Neural cell (in vitro differentiated cells): ENCODE results near the gene FAM76A. TPM values are rescaled to one million over a fixed set of nuclear protein-coding genes. Genes with fewer than 3 reads are reported as not detected.

ENCODE experiments used
- H2AFZ ChIP-seq: fragments of 200-600, 300-800 bp; sonication (generic), shearing (Covaris generic); 2 replicates; pipeline ENCODE4 v1.6.0; 2014; ENCODE audit warnings: low read depth, mild to moderate bottlenecking, antibody characterized with exemption, low read length, moderate library complexity
- H3F3A ChIP-seq: fragments of 200-600 bp; shearing (Covaris generic); 2 replicates; pipeline ENCODE4 v1.6.1; 2016; ENCODE audit warnings: mild to moderate bottlenecking, moderate library complexity, mixed read lengths, antibody characterized with exemption, low read length; ENCODE audit not compliant: insufficient read depth, poor library complexity, severe bottlenecking
- H3K27ac ChIP-seq: fragments of 200-600, 300-800 bp; sonication (generic), shearing (Covaris generic); 2 replicates; pipeline ENCODE4 v1.5.1; 2014; ENCODE audit warnings: mild to moderate bottlenecking, low read length, moderate library complexity
- H3K27me3 ChIP-seq: fragments of 300-800, 200-600 bp; sonication (generic), shearing (Covaris generic); 2 replicates; pipeline ENCODE4 v1.6.0; 2014; ENCODE audit warnings: mild to moderate bottlenecking, low read depth, low read length, moderate library complexity; ENCODE audit not compliant: insufficient read depth
- H3K36me3 ChIP-seq: fragments of 300-800, 200-600 bp; sonication (generic), shearing (Covaris generic); 2 replicates; pipeline ENCODE4 v1.5.1; 2014; ENCODE audit warnings: mild to moderate bottlenecking, antibody characterized with exemption, low read length, moderate library complexity; ENCODE audit not compliant: insufficient read depth
- H3K4me2 ChIP-seq: fragments of 300-800, 200-600 bp; sonication (generic), shearing (Covaris generic); 2 replicates; pipeline ENCODE4 v1.6.0; 2014; ENCODE audit warnings: mild to moderate bottlenecking, low read length
- H3K4me3 ChIP-seq: fragments of 300-800, 200-600 bp; sonication (generic), shearing (Covaris generic); 2 replicates; pipeline ENCODE4 v1.5.1; 2014; ENCODE audit warnings: mild to moderate bottlenecking, low read length, moderate library complexity
- H3K79me2 ChIP-seq: fragments of 200-600 bp; shearing (Covaris generic); replicated peaks from 2 replicates; pipeline ENCODE4 v1.6.0; 2014; ENCODE audit warnings: mild to moderate bottlenecking, low read length, moderate library complexity; ENCODE audit not compliant: insufficient read depth
- H3K9ac ChIP-seq: fragments of 300-800, 200-600 bp; sonication (generic), shearing (Covaris generic); 2 replicates; pipeline ENCODE4 v1.6.1; 2016; ENCODE audit warnings: mild to moderate bottlenecking, low read length, mixed read lengths
- H3K9me2 ChIP-seq: fragments of 200-600 bp; shearing (Covaris generic); 2 replicates; pipeline ENCODE4 v1.6.1; 2016; ENCODE audit warnings: mild to moderate bottlenecking, low read length, mixed read lengths; ENCODE audit not compliant: insufficient read depth
- H3K9me3 ChIP-seq: fragments of 200-600, 300-800 bp; sonication (generic), shearing (Covaris generic); 2 replicates; pipeline ENCODE4 v1.6.1; 2016; ENCODE audit warnings: mild to moderate bottlenecking, mixed run types, low read length, moderate library complexity, mixed read lengths
- H4K20me1 ChIP-seq: fragments of 200-600 bp; shearing (Covaris generic); 2 replicates; pipeline ENCODE4 v1.6.1; 2016; ENCODE audit warnings: mild to moderate bottlenecking, mixed run types; ENCODE audit not compliant: insufficient read depth
- EP300 ChIP-seq: fragments of 450-650 bp; conservative IDR thresholded peaks from 2 replicates; pipeline ENCODE4 v1.6.1; 2014; ENCODE audit warnings: antibody characterized with exemption, mild to moderate bottlenecking, moderate library complexity; ENCODE audit not compliant: poor library complexity, severe bottlenecking
- EZH2 ChIP-seq: fragments of 200-600, 300-800 bp; shearing (Covaris generic), sonication (generic); IDR thresholded peaks from 2 replicates; pipeline ENCODE4 v1.6.1; 2014; ENCODE audit warnings: antibody characterized with exemption, low read length, borderline replicate concordance, mild to moderate bottlenecking; ENCODE audit not compliant: insufficient read depth, poor library complexity, severe bottlenecking
- MXI1 ChIP-seq: fragments of 450-650 bp; conservative IDR thresholded peaks from 2 replicates; pipeline ENCODE4 v1.6.1; 2014; ENCODE audit warnings: antibody characterized with exemption, mild to moderate bottlenecking; ENCODE audit not compliant: poor library complexity, severe bottlenecking
- POLR2AphosphoS5 ChIP-seq: IDR thresholded peaks from 2 replicates; pipeline ENCODE4 v1.6.1; 2012
- RAD21 ChIP-seq: fragments of 450-650 bp; conservative IDR thresholded peaks from 2 replicates; pipeline ENCODE4 v1.6.1; 2014; ENCODE audit warnings: antibody characterized with exemption, mild to moderate bottlenecking, moderate library complexity
- SMC3 ChIP-seq: fragments of 450-650 bp; conservative IDR thresholded peaks from 2 replicates; pipeline ENCODE4 v1.6.1; 2014; ENCODE audit warnings: antibody characterized with exemption, mild to moderate bottlenecking, moderate library complexity; ENCODE audit not compliant: poor library complexity
- TAF1 ChIP-seq: IDR thresholded peaks from 2 replicates; pipeline ENCODE4 v1.6.1; 2012; ENCODE audit warnings: low read depth
- polyA plus RNA-seq: library from polyadenylated mRNA; depleted of rRNA; stranded (reverse); fragments of >200 nt; gene quantifications from 2 replicates; pipeline ENCODE4 v1.2.3, GENCODE V29; 2014
- TF ChIP-seq, protein P1 (sequence below): IDR thresholded peaks from 2 replicates; pipeline ENCODE4 v1.6.1; 2012; ENCODE audit warnings: borderline replicate concordance
- TF ChIP-seq, protein P2 (sequence below): fragments of 450-650 bp; IDR thresholded peaks from 2 replicates; pipeline ENCODE4 v1.5.1; 2014; ENCODE audit warnings: antibody characterized with exemption, mild to moderate bottlenecking, moderate library complexity; ENCODE audit not compliant: poor library complexity, severe bottlenecking

The FAM76A gene
- polyA plus RNA-seq, 1 donor from 2014 or later, result 14.5 TPM

DNA sequence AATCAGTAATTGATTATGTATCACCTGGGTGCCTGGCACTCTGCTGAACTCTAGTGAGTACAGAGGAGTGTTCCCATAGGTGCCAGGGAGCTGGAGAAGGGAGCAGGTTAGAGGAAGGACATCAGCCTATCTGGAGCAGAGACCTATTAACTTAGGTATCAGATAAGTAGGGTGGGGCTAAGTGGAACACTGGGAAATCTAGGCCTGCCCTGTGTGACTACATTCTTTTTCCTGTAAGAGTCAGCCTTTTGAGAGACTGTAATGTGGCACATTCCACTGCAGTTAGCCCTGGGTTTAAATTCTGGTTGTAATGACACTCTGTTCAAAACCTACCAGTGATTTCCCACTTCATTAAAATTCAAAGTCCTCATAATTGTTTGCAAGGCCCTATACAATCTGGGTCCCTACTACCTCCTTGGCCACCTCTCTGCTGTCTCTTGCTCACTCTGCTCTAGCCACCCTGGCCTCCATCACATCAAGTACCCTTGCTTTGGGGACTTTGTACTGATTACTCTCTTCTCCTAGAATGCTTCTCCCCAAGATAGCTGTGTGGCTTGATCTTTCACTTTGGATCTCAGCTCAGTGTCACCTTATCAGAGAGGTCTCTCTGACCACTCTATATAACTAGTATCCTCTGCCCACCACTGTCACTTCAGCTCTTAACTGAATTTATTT lies 60.2 kb downstream of the FAM76A start:
- no peaks in the 10 kb centered on the region for H3F3A ChIP-seq
- H4K20me1 ChIP-seq, result no peaks in the 10 kb centered on the region
- H3K9me2 ChIP-seq, result no peaks in the 10 kb centered on the region
- H3K4me3 ChIP-seq, result no peak overlapping the region
- no peak overlapping the region for H2AFZ ChIP-seq
- no peak for TF ChIP-seq POLR2AphosphoS5
- TF ChIP-seq EP300, result no peak
- no peak for TF ChIP-seq EZH2
- TF ChIP-seq MXI1, result no peak
- no peak for TF ChIP-seq SMC3
- no peak for TF ChIP-seq TAF1
- TF ChIP-seq RAD21, result no peak
- H3K79me2 ChIP-seq, result peaks cover 4% of the 10 kb centered on the region
- H3K36me3 ChIP-seq, result no peaks in the 10 kb centered on the region
- no peak overlapping the region for H3K4me2 ChIP-seq
- H3K27me3 ChIP-seq, result no peaks in the 10 kb centered on the region
- H3K9ac ChIP-seq, result no peak overlapping the region
- no peaks in the 10 kb centered on the region for H3K9me3 ChIP-seq
- no peak overlapping the region for H3K27ac ChIP-seq

DNA sequence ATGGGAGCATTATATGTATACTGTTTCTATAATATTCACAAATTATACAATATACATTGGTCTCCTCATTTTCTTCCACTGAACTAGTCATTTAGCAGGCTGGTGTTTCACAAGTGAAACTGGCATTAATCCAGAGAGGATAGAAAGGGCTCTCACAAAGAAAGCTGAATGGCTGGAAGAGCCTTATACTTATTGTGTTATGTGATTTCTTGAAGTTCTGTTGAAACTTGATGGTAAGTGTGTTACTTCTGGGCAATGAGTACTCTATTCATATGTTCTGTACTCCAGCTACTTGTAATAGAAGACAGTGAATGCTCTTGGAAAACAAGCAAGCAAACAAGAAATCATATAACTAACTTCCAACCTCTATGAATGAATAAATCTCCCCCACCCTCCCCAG lies 62.1 kb downstream of the FAM76A start:
- no peak overlapping the region for H3K27ac ChIP-seq
- H3K9me2 ChIP-seq, result no peaks in the 10 kb centered on the region

More for the DNA sequence above, 62.1 kb downstream of the FAM76A start:
- TF ChIP-seq, protein P1, sequence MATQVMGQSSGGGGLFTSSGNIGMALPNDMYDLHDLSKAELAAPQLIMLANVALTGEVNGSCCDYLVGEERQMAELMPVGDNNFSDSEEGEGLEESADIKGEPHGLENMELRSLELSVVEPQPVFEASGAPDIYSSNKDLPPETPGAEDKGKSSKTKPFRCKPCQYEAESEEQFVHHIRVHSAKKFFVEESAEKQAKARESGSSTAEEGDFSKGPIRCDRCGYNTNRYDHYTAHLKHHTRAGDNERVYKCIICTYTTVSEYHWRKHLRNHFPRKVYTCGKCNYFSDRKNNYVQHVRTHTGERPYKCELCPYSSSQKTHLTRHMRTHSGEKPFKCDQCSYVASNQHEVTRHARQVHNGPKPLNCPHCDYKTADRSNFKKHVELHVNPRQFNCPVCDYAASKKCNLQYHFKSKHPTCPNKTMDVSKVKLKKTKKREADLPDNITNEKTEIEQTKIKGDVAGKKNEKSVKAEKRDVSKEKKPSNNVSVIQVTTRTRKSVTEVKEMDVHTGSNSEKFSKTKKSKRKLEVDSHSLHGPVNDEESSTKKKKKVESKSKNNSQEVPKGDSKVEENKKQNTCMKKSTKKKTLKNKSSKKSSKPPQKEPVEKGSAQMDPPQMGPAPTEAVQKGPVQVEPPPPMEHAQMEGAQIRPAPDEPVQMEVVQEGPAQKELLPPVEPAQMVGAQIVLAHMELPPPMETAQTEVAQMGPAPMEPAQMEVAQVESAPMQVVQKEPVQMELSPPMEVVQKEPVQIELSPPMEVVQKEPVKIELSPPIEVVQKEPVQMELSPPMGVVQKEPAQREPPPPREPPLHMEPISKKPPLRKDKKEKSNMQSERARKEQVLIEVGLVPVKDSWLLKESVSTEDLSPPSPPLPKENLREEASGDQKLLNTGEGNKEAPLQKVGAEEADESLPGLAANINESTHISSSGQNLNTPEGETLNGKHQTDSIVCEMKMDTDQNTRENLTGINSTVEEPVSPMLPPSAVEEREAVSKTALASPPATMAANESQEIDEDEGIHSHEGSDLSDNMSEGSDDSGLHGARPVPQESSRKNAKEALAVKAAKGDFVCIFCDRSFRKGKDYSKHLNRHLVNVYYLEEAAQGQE, result no peak
- TF ChIP-seq POLR2AphosphoS5 (no peak), SMC3 (no peak), EP300 (no peak)
- TF ChIP-seq, protein P2, sequence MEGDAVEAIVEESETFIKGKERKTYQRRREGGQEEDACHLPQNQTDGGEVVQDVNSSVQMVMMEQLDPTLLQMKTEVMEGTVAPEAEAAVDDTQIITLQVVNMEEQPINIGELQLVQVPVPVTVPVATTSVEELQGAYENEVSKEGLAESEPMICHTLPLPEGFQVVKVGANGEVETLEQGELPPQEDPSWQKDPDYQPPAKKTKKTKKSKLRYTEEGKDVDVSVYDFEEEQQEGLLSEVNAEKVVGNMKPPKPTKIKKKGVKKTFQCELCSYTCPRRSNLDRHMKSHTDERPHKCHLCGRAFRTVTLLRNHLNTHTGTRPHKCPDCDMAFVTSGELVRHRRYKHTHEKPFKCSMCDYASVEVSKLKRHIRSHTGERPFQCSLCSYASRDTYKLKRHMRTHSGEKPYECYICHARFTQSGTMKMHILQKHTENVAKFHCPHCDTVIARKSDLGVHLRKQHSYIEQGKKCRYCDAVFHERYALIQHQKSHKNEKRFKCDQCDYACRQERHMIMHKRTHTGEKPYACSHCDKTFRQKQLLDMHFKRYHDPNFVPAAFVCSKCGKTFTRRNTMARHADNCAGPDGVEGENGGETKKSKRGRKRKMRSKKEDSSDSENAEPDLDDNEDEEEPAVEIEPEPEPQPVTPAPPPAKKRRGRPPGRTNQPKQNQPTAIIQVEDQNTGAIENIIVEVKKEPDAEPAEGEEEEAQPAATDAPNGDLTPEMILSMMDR, result no peak
- Histone ChIP-seq H3K27me3 (no peaks in the 10 kb centered on the region), H3K9ac (no peak overlapping the region), H3K9me3 (no peaks in the 10 kb centered on the region), H3K36me3 (no peaks in the 10 kb centered on the region), H3F3A (no peaks in the 10 kb centered on the region), H3K79me2 (no peaks in the 10 kb centered on the region), H2AFZ (no peak overlapping the region), H3K4me3 (no peak overlapping the region), H4K20me1 (no peaks in the 10 kb centered on the region), H3K4me2 (no peak overlapping the region)
